ENCODE results near the gene UNC119. TPM values are rescaled to one million over a fixed set of nuclear protein-coding genes. Genes with fewer than 3 reads are reported as not detected.

Gene UNC119
- total and polyA plus RNA-seq, 2 of the 13 experiments (the other 11 are each of a cell fraction or from before 2014, with no cell fraction given), result 10.4 to 63.1 TPM

DNA sequence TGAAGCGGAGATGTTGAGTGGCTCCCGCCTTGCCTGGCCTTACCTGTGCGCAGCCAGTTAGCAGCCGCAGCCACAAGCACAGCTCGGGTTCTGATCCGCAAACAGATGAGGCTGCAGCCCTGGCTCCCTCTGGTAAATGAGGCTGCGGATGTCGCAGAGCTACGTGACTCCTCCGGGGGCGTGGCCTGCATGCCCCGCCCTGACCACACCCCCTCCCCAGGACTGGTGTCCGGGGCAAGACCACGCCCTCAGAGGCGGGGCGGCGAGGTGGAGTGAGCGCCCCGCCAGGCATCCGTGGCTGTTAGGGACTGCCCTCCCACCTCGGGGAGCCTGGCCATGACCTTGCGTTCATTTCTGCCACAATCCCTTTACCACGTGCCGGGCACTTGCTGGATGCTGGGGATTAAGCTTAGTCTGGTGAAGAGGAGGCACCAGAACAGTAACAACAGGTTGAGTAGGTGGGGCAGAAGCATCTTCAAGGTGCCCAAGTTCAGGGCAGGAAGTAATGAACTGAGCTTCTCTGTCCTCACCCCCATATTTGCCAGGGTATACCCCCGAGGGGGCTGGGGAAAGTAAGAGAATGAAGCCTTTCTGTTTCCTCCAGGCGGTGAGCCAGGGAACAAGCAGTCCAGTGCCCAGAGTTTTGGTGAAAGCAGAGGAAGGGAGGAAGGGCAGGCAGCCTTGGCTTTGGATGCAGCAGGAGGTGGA is 24.5 kb upstream of the UNC119 start, which contains the start of gene ALDOC (continued):
- TF ChIP-seq PRDM10 (CRISPR knock-in tag; IDR thresholded peaks at IDR 0.05; ENCODE audit: low read depth), result 0 out of 2 replicates have a peak, but pooled peaks have one; percentile 37
- no peak for TF ChIP-seq NFIB (CRISPR knock-in tag; IDR thresholded peaks at IDR 0.05; ENCODE audit: borderline replicate concordance)
- peak; percentile 73; the same call in 1 of the 2 replicates for TF ChIP-seq KLF6 (CRISPR knock-in tag; IDR thresholded peaks at IDR 0.05)
- no peak for TF ChIP-seq DNMT1 (CRISPR knock-in tag; IDR thresholded peaks at IDR 0.05)
- no peak; the same call in 1 of the 2 replicates for TF ChIP-seq KDM3A (CRISPR knock-in tag; IDR thresholded peaks at IDR 0.05; ENCODE audit: low read depth)
- no peak for TF ChIP-seq SP140L (CRISPR knock-in tag; IDR thresholded peaks at IDR 0.05; ENCODE audit: borderline replicate concordance)
- no peak for TF ChIP-seq ZNF644 (CRISPR knock-in tag; IDR thresholded peaks at IDR 0.05; ENCODE audit: low read depth)
- TF ChIP-seq, protein P1, sequence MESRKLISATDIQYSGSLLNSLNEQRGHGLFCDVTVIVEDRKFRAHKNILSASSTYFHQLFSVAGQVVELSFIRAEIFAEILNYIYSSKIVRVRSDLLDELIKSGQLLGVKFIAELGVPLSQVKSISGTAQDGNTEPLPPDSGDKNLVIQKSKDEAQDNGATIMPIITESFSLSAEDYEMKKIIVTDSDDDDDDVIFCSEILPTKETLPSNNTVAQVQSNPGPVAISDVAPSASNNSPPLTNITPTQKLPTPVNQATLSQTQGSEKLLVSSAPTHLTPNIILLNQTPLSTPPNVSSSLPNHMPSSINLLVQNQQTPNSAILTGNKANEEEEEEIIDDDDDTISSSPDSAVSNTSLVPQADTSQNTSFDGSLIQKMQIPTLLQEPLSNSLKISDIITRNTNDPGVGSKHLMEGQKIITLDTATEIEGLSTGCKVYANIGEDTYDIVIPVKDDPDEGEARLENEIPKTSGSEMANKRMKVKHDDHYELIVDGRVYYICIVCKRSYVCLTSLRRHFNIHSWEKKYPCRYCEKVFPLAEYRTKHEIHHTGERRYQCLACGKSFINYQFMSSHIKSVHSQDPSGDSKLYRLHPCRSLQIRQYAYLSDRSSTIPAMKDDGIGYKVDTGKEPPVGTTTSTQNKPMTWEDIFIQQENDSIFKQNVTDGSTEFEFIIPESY (CRISPR knock-in tag; IDR thresholded peaks at IDR 0.05), result peak; percentile 36; the same call in 1 of the 2 replicates
- TF ChIP-seq SUZ12 (IDR thresholded peaks at IDR 0.05; ENCODE audit: low read depth, low read length), result no peak
- no peak for TF ChIP-seq TOE1 (CRISPR knock-in tag; IDR thresholded peaks at IDR 0.05)
- 0 out of 2 replicates have a peak, but pooled peaks have one; percentile 45 for TF ChIP-seq ARHGAP35 (CRISPR knock-in tag; IDR thresholded peaks at IDR 0.05; ENCODE audit: borderline replicate concordance)
- TF ChIP-seq ZNF543 (CRISPR knock-in tag; IDR thresholded peaks at IDR 0.05), result no peak
- peak; percentile 65 for TF ChIP-seq NFYB (CRISPR knock-in tag; IDR thresholded peaks at IDR 0.05)
- TF ChIP-seq ZNF24 (IDR thresholded peaks at IDR 0.05), result no peak
- TF ChIP-seq ZFP36 (IDR thresholded peaks at IDR 0.05; ENCODE audit: borderline replicate concordance, low read depth, low read length, partially characterized antibody), result no peak
- TF ChIP-seq TBP (CRISPR knock-in tag; IDR thresholded peaks at IDR 0.05), result no peak
- no peak for TF ChIP-seq ZNF10 (CRISPR knock-in tag; IDR thresholded peaks at IDR 0.05; ENCODE audit: borderline replicate concordance, low read depth)
- TF ChIP-seq SMC3 (IDR thresholded peaks at IDR 0.05; ENCODE audit: low read length), result no peak
- 0 out of 2 replicates have a peak, but pooled peaks have one; percentile 31 for TF ChIP-seq ZMAT3 (CRISPR knock-in tag; conservative IDR thresholded peaks at IDR 0.05)
- no peak for TF ChIP-seq ZNF770 (CRISPR knock-in tag; IDR thresholded peaks at IDR 0.05)
- TF ChIP-seq, protein P2, sequence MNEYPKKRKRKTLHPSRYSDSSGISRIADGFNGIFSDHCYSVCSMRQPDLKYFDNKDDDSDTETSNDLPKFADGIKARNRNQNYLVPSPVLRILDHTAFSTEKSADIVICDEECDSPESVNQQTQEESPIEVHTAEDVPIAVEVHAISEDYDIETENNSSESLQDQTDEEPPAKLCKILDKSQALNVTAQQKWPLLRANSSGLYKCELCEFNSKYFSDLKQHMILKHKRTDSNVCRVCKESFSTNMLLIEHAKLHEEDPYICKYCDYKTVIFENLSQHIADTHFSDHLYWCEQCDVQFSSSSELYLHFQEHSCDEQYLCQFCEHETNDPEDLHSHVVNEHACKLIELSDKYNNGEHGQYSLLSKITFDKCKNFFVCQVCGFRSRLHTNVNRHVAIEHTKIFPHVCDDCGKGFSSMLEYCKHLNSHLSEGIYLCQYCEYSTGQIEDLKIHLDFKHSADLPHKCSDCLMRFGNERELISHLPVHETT (CRISPR knock-in tag; conservative IDR thresholded peaks at IDR 0.05), result no peak
